NCI-H146 treated with DMSO at 0.1 percent for 48 hours (cell line): ENCODE data around the gene ANGPT4.

Experiments
- DNase-seq: peaks from one replicate; lab custom pipeline; 2025; ENCODE audit not compliant: unreplicated experiment; lab: John Stamatoyannopoulos, UW

ANGPT4 gene, protein sequence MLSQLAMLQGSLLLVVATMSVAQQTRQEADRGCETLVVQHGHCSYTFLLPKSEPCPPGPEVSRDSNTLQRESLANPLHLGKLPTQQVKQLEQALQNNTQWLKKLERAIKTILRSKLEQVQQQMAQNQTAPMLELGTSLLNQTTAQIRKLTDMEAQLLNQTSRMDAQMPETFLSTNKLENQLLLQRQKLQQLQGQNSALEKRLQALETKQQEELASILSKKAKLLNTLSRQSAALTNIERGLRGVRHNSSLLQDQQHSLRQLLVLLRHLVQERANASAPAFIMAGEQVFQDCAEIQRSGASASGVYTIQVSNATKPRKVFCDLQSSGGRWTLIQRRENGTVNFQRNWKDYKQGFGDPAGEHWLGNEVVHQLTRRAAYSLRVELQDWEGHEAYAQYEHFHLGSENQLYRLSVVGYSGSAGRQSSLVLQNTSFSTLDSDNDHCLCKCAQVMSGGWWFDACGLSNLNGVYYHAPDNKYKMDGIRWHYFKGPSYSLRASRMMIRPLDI

DNA sequence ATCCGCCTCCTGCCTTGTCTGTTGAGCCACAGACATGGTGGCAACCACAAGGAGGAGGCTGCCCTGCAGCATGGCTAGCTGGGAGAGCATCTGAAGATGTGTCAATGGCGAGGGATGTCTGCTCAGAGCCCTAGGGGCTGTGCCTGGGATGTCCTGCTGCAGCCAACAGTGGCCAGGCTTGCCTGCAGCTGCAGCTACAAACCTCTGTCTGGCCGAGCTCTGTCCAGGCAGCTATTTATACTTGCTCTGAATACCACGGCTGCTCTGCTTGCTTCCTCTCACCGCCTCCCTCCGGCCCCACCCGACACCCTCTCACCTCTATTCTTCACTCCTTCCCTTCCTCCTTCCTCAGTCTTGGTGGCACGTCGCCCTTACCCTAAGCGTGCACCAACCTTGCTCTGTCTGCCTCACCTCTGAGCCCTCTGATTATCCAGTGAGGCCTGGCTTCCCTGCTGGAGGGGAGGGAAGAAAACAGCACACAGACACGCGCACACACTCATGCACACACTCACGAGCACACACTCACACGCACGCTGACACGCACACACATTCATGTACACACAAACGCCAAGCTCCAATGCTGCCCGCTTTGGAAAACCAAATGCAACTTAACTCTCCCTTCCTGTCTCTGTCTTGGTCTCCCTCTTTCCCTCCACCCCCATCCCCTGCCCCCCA lies at the start of gene ANGPT4:
Gene ANGPT4 (minus strand): TSS at position 210 of the 675 bp plus-strand sequence. CDS start 120 bp downstream, at position 90.
- no peak for DNase-seq

- DNase-seq: no peak
These were observed 47.7 kb upstream of the ANGPT4 start for GRCh38 chr20:963795-964194.

DNA sequence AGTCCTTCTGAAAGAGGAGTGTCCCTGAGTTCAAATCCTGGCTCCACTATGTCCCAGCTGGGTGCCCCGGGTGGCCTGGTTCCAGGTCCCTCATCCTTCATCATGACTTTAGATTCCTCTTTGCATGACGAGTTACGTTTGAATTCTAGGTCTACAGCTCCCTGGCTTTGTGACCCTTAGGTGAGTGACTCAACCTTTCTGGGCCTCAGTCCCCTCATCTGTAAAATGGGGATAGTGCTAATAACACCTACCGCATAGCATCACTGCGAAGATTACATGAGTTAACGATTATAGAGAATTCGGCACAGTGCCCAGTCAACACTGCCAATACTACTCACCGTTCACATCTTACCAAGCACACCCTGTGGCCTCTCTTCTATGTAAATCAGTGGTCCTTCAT lies 46.5 kb upstream of the ANGPT4 start:
- DNase-seq: no peak

GRCh38 chr20:962223-962622 lies 46.1 kb upstream of the ANGPT4 start:
- no peak for DNase-seq

- DNase-seq: no peak
These were observed 45.6 kb upstream of the ANGPT4 start for GRCh38 chr20:961768-962167.

DNA sequence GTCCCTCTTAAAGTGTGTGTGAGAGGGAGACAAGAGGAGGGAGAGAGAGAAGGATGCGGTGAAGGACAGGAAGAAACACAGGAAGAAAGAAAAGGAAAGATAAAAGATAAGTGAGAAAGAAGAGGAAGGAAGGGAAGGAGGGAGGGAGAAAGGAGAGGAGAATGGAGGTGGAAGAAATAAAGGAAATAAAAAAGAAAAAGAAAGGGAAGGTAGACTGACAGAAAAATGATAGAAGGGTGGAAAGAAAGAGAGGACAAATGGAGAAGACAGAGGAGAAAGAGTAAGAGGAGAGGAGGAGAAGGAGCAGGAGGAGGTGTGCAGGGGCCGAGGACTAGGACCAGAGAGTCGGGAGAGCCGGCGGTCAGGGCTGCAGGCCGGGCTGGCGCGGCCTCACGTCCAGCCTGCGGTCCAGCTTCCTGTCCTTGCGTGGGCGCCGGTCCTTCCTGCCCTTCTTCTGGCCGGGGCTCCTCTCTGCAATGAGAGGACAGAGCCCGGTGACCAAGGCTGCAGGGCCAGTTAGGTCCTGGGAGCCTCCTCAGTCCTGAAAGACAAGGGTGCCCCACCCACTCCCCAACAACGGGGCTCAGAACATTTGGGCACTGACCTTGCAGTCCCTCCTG lies 44.0 kb upstream of the ANGPT4 start:
- DNase-seq: no peak

DNA sequence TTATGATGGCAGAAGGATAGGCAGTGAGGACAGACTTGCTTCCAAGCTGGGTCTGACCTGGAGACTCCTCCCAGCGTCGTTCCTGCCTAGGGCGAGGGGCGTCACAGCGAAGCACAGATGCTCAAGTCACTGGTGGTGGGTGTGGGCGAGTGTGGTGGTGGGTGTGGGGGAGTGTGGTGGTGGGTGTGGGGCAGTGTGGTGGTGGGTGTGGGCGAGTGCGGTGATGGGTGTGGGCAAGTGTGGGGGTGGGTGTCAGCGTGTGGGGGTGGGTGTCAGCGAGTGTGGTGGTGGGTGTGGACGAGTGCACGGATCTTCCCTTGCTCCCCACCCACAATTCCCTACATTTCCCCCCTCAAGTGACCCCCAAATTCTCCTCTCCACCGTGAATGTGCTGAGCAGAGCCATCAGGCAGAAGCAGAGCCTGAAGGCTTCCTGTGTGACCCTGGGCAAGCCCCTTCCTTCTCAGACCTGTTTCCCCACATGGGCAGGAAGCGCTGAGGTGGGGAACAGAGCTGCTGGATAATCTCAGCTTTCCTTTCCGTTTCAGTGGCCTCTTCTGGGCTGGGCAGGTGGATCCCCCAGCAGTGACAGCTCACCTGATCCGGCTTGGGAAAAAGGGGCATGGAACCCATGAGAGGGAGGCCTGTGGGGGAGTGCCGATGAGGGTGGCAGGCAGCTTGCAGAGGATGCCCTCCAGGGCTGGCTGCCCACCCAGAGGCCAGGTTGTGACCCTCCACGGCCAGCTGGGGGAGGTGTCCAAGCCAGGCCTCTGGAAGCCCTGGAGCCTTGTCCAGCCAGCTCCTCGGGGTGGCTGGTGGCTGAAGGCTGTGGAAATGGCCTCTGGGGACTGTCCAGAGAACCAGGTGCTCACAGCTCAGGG lies 43.0 kb upstream of the ANGPT4 start:
- DNase-seq: no peak

GRCh38 chr20:957544-957943 lies 41.4 kb upstream of the ANGPT4 start:
- no peak for DNase-seq

DNA sequence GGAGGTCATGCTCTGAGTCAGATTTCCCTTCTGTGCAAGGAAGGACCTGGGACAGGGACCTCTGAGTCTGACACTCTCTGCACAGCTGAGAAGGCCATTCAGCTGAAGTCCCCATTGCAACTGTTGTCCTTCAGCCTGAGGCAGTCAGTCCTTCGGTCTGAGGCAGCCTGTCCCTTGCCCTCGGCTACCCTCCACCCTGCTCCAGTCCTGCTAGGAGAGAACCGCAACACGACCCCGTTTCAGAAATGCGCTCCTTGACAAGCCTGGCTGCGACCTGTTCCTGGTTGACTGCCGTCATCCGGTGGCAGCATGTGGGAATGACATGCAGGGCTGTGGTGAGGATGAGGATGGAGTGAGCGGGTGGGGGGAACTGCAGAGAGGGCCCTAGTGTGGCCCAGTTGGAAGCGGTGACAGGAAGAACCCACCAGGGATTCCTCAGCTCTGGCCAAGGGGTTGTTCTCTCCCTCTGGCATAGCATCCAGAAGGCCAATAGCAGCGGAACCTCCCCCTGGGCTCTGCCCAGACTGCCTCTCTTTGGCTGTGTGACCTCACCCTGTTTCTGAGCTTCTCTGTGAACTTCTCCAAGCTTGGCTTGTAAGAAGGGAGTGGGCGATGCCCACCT lies 40.3 kb upstream of the ANGPT4 start:
- DNase-seq: no peak

DNA sequence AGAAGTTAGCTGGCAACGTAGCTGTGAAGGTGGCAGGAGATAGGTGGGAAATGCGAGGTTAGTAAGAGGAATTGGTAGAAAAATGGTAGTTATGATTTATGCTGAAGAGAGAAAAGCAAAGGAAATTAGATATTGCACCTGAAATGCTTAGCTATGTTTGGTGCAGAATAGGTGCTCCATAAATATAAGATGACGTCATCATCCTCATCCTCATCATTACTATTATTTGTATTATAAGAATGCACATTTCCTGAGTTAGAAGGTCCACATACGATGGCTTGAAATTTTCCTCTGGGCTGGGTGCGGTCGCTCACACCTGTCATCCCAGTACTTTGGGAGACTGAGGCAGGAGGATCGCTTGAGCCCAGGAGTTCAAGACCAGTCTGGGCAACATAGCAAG lies 39.5 kb upstream of the ANGPT4 start:
- DNase-seq: no peak

DNA sequence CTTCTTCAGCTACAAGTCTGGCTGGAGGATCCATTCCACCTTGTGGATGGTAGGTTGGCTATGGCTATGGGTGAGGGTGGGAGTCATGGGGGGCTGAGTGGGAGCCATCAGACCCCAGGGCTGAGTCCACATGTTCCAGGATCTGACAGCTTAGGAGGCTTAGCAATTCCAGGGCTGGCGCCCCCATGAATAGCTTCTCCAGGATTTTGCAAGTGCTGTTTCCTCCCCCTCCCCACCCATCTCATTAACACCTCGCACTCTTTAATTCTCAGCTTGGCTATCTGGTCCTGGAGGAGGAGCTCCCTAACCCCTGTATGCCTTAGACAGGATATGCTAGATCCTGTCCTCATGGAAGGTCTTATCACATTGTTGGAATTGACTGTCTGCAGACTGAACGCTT lies 39.0 kb upstream of the ANGPT4 start:
- DNase-seq: no peak

DNA sequence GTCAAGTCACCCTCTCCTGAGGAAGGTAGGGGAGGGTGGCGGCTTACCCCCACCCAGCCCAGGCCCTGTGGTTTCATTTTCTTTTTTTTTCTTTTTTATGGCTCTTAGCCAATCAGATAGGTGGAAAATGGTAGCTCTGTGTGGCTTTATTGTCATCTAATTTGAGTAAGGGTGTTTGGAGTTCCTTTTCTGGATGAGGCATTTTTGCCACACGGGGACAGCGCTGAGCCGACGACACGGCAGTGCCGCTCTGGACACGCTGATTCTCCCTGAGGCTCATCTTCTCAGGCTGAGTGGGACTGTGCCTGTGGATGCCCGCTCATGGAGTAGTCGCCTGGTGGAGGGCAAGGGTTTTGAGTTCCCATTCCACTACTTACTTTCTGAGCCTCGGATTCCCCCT lies 37.6 kb upstream of the ANGPT4 start:
- no peak for DNase-seq

- no peak for DNase-seq
These were observed 36.2 kb upstream of the ANGPT4 start for GRCh38 chr20:952196-952795.

DNA sequence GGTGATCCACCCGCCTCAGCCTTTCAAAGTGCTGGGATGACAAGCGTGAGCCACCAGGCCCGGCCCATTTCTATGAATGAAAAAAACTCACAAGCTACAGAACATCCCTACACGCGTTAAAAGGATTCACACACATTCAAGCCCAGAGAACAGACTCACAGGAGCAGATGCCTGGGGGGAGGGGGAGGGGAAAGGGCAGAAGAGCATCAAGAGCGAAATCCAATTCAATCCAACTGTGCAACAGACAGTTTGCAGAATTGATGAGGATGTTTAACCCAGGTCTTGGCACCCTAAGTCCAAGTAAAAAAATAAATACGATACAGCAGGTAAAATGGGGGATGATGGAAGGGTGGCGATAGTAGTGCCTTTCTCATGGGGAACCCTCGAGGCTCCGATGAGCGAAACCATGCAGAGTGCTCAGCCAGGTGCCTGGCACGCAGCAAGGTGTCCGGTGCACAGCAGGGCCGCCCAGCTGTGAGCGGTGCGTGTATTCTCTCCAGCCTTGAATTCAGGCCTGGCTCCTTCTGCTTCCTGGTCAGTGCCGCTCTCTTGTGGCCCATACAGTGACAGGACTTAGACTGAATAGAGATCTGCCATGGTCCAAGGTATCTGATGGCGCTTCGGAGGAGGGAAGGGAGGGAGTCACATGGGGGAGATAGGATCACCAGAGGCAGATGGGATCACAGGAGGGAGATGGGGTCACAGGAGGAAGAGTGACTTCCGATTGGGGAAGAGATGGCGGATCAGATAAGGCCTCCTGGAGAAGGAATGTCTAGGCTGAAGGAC lies 35.4 kb upstream of the ANGPT4 start:
- no peak for DNase-seq

GRCh38 chr20:949717-950116 lies 33.6 kb upstream of the ANGPT4 start:
- DNase-seq: no peak

DNA sequence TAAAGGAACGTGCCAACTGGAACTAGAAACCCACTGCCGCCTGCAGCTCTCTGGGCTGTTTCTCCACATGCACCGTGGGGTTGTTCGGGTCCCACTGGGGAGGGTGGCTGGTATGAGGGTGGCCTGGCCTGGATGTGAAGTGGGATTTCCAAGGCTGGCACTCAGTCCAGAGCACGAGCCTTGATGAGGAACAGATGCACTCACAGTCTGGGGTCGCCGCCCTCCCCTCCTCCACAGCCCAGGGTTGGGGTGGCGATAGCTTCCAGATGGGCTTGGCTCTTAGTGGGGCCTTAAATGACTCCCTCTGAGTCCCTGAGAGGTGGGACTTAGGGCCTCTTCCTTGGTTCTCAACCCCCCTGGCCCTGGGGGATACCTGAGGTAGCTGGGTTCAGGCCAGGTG lies 30.7 kb upstream of the ANGPT4 start:
- DNase-seq: no peak

- peak; percentile 18 for DNase-seq
These were observed 29.7 kb upstream of the ANGPT4 start for GRCh38 chr20:945841-946240.

DNA sequence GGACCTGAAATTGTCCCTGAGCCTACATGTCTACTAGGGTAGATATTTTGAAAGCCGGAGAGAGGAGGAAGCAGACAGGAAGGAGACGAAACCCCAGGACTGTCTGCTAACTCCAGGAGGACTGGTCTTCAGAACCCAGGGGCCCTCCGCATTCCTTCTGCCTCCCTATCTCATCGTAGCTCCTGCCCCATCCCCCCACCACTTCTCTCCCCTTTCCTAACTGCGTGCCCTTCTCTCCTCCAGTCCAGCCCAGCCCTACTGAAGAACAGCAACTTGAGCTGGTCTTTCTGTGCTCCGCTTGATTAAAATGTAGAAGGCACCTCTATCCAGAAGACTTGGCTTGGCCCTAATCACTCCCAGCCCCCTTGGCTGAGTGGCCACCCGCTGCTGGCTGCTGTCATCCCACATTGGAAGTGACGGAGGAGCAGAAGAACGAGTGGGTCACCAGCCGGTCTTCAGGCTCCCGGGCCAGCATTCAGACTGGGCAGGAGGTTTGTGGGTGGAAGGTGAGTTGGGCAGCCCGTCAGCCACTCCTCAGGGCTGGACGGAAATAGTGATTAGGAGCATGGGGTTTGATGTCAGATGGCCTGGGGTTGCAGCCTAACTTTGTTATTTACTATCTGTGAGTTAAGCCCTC lies 28.8 kb upstream of the ANGPT4 start:
- no peak for DNase-seq

DNA sequence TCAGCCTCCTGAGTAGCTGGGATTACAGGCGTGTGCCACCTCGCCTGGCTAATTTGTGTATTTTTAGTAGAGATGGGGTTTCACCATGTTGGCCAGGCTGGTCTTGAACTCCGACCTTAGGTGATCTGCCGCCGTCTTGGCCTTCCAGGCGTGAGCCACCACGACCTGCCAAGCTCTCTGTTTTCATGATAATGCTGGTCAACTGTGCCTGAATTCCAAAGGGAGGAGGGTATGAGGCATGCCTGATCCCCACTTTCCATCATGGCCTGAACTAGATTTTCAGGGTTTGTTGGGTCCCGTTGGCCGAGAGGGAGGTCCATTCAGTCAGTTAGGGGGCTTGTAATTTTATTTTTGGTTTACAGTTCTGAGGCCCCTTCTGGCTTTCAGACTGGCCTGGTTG lies 28.0 kb upstream of the ANGPT4 start:
- no peak for DNase-seq
